SK-N-SH treated with all-trans-retinoic acid at 6 μM for 48 hours (cell line): ENCODE data around the gene ABTB1.

Experiments used
- ATAC-seq: fragments of 200-7000 bp; cut with Tn5 transposase; 3 replicates; pipeline ENCODE4 v1.9.1; 2020; ENCODE audit warnings: mild to moderate bottlenecking, moderate library complexity
- ARNTL ChIP-seq: fragments of 450-650 bp; formaldehyde crosslinking; IDR thresholded peaks from 2 replicates; pipeline ENCODE4 v1.5.0; 2020; ENCODE audit warnings: low read depth, mild to moderate bottlenecking, moderate library complexity, borderline replicate concordance
- BACH2 ChIP-seq: fragments of 250-450 bp; sonication (Bioruptor Pico); IDR thresholded peaks from 2 replicates; pipeline ENCODE4 v1.9.0; 2021; ENCODE audit warnings: mild to moderate bottlenecking, borderline replicate concordance
- CSDC2 ChIP-seq: fragments of 250-450 bp; sonication (Bioruptor Pico); IDR thresholded peaks from 2 replicates; pipeline ENCODE4 v1.5.0; 2020; ENCODE audit warnings: mild to moderate bottlenecking, moderate library complexity
- ESRRG ChIP-seq: fragments of 250-450 bp; sonication (Bioruptor Pico); IDR thresholded peaks from 2 replicates; pipeline ENCODE4 v1.6.1; 2021; ENCODE audit warnings: mild to moderate bottlenecking
- GLIS3 ChIP-seq: fragments of 250-450 bp; sonication (Bioruptor Pico); IDR thresholded peaks from 2 replicates; pipeline ENCODE4 v1.5.0; 2020; ENCODE audit warnings: mild to moderate bottlenecking, moderate library complexity
- ISL1 ChIP-seq: fragments of 250-450 bp; sonication (Bioruptor Pico); IDR thresholded peaks from 2 replicates; pipeline ENCODE4 v2.1.2; 2022; ENCODE audit warnings: mild to moderate bottlenecking, moderate library complexity
- OSR1 ChIP-seq: fragments of 250-450 bp; sonication (Bioruptor Pico); IDR thresholded peaks from 2 replicates; pipeline ENCODE4 v1.8.0; 2022; ENCODE audit warnings: moderate library complexity, mild to moderate bottlenecking, inconsistent platforms
- PPARA ChIP-seq: fragments of 250-450 bp; sonication (Bioruptor Pico); IDR thresholded peaks from 2 replicates; pipeline ENCODE4 v1.5.0; 2020; ENCODE audit warnings: mild to moderate bottlenecking, borderline replicate concordance
- RARB ChIP-seq: fragments of 250-450 bp; sonication (Bioruptor Pico); IDR thresholded peaks from 2 replicates; pipeline ENCODE4 v1.8.0; 2021; ENCODE audit warnings: mild to moderate bottlenecking, moderate library complexity
- SNAI2 ChIP-seq: fragments of 250-450 bp; sonication (Bioruptor Pico); IDR thresholded peaks from 2 replicates; pipeline ENCODE4 v1.5.0; 2020; ENCODE audit warnings: mild to moderate bottlenecking, moderate library complexity
- TCF4 ChIP-seq: fragments of 250-450 bp; sonication (Bioruptor Pico); IDR thresholded peaks from 2 replicates; pipeline ENCODE4 v1.8.0; 2021; ENCODE audit warnings: mild to moderate bottlenecking, moderate library complexity, borderline replicate concordance
- TOX ChIP-seq: fragments of 250-450 bp; sonication (Bioruptor Pico); IDR thresholded peaks from 2 replicates; pipeline ENCODE4 v1.8.0; 2021; ENCODE audit warnings: mild to moderate bottlenecking, moderate library complexity, borderline replicate concordance
- ZC3H10 ChIP-seq: fragments of 250-450 bp; sonication (Bioruptor Pico); IDR thresholded peaks from 2 replicates; pipeline ENCODE4 v1.5.1; 2021; ENCODE audit warnings: mild to moderate bottlenecking, moderate library complexity
- ZFP3 ChIP-seq: fragments of 250-450 bp; sonication (Bioruptor Pico); IDR thresholded peaks from 2 replicates; pipeline ENCODE4 v1.5.0; 2020; ENCODE audit warnings: mild to moderate bottlenecking, moderate library complexity
- ZFP30 ChIP-seq: fragments of 450-650 bp; formaldehyde crosslinking; IDR thresholded peaks from 2 replicates; pipeline ENCODE4 v1.5.0; 2022; ENCODE audit warnings: mild to moderate bottlenecking, moderate library complexity
- ZNF565 ChIP-seq: fragments of 450-650 bp; formaldehyde crosslinking; conservative IDR thresholded peaks from 2 replicates; pipeline ENCODE4 v1.5.0; 2020; ENCODE audit warnings: low read depth, mild to moderate bottlenecking, moderate library complexity
- ZNF70 ChIP-seq: fragments of 450-650 bp; formaldehyde crosslinking; IDR thresholded peaks from 2 replicates; pipeline ENCODE4 v1.5.0; 2020; ENCODE audit warnings: mild to moderate bottlenecking, moderate library complexity
- ZNF8 ChIP-seq: fragments of 450-650 bp; formaldehyde crosslinking; IDR thresholded peaks from 2 replicates; pipeline ENCODE4 v1.5.0; 2020; ENCODE audit warnings: mild to moderate bottlenecking, moderate library complexity
- TF ChIP-seq, protein P1 (sequence below): fragments of 250-450 bp; sonication (Bioruptor Pico); IDR thresholded peaks from 2 replicates; pipeline ENCODE4 v1.8.0; 2020; ENCODE audit warnings: mild to moderate bottlenecking, moderate library complexity, borderline replicate concordance
- TF ChIP-seq, protein P2 (sequence below): fragments of 250-450 bp; sonication (Bioruptor Pico); IDR thresholded peaks from 2 replicates; pipeline ENCODE4 v1.8.0; 2021; ENCODE audit warnings: low read depth, mild to moderate bottlenecking, moderate library complexity, borderline replicate concordance
- TF ChIP-seq, protein P3 (sequence below): fragments of 250-450 bp; sonication (Bioruptor Pico); IDR thresholded peaks from 2 replicates; pipeline ENCODE4 v1.5.1; 2020; ENCODE audit warnings: low read depth, mild to moderate bottlenecking, moderate library complexity
- TF ChIP-seq, protein P4 (sequence below): fragments of 250-450 bp; sonication (Bioruptor Pico); IDR thresholded peaks from 2 replicates; pipeline ENCODE4 v1.5.1; 2021; ENCODE audit warnings: mild to moderate bottlenecking, moderate library complexity
- TF ChIP-seq, protein P5 (sequence below): fragments of 250-450 bp; sonication (Bioruptor Pico); IDR thresholded peaks from 2 replicates; pipeline ENCODE4 v1.5.0; 2020; ENCODE audit warnings: mild to moderate bottlenecking, moderate library complexity

The ABTB1 gene

DNA sequence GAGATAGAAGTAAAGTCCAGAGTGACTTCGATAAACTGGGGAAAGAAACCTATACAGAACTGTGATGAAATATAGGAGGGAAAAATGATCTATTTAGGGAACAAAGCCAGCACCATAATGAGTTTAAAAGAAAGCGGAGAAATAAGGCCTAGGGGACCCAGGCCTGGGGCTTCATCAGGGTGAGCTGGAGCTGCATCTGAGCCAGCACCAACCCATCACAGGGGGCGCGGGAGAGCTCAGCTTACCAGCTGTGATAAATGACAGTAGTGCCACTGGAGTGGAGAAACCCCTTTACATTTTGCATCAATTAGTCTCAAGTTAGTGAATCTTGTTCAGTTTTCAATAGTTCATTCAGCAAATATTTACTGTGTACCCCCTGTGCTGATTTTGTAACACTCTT is 22.5 kb upstream of the ABTB1 start:
- TF ChIP-seq ZNF8 (no peak), ISL1 (no peak), ZC3H10 (CRISPR knock-in tag) (no peak), RARB (CRISPR knock-in tag) (no peak), ZNF70 (CRISPR knock-in tag) (no peak), ZFP30 (CRISPR knock-in tag) (no peak), TCF4 (CRISPR knock-in tag) (no peak), GLIS3 (no peak), ESRRG (CRISPR knock-in tag) (no peak), SNAI2 (CRISPR knock-in tag) (no peak), CSDC2 (CRISPR knock-in tag) (no peak), TOX (CRISPR knock-in tag) (no peak)
- TF ChIP-seq, protein P1, sequence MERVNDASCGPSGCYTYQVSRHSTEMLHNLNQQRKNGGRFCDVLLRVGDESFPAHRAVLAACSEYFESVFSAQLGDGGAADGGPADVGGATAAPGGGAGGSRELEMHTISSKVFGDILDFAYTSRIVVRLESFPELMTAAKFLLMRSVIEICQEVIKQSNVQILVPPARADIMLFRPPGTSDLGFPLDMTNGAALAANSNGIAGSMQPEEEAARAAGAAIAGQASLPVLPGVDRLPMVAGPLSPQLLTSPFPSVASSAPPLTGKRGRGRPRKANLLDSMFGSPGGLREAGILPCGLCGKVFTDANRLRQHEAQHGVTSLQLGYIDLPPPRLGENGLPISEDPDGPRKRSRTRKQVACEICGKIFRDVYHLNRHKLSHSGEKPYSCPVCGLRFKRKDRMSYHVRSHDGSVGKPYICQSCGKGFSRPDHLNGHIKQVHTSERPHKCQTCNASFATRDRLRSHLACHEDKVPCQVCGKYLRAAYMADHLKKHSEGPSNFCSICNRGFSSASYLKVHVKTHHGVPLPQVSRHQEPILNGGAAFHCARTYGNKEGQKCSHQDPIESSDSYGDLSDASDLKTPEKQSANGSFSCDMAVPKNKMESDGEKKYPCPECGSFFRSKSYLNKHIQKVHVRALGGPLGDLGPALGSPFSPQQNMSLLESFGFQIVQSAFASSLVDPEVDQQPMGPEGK (CRISPR knock-in tag), result no peak
- TF ChIP-seq, protein P2, sequence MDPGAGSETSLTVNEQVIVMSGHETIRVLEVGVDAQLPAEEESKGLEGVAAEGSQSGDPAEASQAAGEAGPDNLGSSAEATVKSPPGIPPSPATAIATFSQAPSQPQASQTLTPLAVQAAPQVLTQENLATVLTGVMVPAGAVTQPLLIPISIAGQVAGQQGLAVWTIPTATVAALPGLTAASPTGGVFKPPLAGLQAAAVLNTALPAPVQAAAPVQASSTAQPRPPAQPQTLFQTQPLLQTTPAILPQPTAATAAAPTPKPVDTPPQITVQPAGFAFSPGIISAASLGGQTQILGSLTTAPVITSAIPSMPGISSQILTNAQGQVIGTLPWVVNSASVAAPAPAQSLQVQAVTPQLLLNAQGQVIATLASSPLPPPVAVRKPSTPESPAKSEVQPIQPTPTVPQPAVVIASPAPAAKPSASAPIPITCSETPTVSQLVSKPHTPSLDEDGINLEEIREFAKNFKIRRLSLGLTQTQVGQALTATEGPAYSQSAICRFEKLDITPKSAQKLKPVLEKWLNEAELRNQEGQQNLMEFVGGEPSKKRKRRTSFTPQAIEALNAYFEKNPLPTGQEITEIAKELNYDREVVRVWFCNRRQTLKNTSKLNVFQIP (CRISPR knock-in tag), result no peak
- no peak for ATAC-seq

DNA sequence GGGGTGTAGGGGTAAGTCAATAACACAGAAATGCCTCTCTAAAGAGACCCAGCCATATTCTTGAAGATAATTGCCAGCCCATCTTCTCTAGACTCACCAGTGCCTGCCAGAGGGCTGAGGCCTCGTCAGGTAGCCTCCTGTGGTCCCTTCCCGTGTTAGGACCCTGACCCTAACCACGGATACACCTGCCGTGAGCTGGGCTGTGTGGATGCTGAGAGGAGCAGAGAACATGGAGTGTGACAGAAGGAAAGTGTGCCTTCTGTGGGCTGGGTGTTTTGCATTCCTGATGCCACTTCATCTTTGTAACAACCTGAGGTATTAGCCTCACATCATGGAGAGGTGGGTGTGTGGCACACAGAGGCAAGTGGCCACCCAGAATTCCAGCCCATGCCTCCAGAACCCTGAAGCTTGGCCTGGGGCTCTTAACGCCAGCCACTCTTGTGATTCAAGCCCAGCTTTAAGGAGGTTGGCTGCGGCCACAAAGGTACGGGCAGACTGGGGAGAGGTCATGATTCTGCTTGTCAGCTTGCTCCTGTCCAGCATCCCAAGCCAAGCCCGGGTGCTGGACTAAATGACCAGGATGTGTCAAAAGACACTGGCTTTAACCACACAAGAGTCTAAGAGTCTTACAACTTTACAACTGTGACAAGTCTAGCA is 21.1 kb upstream of the ABTB1 start:
- ATAC-seq, result peak; percentile 12; the same call in 1 of the 3 replicates
- no peak for TF ChIP-seq ZNF8
- TF ChIP-seq ISL1, result no peak
- no peak for TF ChIP-seq PPARA (CRISPR knock-in tag)
- TF ChIP-seq BACH2 (CRISPR knock-in tag), result no peak
- TF ChIP-seq, protein P3, sequence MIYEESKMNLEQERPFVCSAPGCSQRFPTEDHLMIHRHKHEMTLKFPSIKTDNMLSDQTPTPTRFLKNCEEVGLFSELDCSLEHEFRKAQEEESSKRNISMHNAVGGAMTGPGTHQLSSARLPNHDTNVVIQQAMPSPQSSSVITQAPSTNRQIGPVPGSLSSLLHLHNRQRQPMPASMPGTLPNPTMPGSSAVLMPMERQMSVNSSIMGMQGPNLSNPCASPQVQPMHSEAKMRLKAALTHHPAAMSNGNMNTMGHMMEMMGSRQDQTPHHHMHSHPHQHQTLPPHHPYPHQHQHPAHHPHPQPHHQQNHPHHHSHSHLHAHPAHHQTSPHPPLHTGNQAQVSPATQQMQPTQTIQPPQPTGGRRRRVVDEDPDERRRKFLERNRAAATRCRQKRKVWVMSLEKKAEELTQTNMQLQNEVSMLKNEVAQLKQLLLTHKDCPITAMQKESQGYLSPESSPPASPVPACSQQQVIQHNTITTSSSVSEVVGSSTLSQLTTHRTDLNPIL (CRISPR knock-in tag), result no peak

DNA sequence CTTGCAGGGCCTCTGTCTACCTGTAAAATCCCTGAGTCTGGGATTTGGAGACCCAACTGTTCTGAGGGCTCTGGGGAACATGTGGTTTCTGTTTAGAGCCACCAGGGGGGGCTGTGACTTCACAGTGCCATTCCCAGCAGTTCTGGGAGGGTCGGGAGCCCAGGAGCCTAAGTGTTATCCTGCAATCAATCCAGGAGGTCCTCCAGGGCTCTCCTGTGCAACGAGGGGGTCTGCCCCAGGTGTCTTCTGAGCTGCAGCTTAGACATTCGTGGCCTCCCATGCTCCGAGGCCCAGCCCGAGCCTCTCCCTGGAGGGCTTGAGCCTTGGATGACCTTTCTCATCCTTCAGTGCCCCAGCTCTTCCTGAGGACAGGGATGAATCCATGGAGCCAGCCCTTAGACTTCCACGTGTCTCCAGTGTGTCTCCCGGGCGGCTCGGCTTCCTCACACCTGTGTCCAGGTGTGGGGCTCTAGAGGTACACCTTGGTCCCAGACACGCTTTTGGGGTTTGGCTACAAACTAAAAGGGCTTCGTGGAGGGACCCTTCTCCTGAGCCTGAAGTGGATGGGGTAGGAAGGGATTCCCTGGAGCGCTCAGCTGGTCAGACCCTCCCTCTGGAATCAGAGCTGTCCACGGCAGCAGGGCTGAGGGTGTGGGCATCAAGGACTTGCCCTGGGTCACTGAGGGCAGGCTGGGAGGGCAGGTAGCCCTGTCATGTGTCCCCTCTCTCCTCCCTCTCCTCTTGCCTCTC is 20.3 kb upstream of the ABTB1 start:
- TF ChIP-seq, protein P4, sequence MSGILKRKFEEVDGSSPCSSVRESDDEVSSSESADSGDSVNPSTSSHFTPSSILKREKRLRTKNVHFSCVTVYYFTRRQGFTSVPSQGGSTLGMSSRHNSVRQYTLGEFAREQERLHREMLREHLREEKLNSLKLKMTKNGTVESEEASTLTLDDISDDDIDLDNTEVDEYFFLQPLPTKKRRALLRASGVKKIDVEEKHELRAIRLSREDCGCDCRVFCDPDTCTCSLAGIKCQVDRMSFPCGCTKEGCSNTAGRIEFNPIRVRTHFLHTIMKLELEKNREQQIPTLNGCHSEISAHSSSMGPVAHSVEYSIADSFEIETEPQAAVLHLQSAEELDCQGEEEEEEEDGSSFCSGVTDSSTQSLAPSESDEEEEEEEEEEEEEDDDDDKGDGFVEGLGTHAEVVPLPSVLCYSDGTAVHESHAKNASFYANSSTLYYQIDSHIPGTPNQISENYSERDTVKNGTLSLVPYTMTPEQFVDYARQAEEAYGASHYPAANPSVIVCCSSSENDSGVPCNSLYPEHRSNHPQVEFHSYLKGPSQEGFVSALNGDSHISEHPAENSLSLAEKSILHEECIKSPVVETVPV (CRISPR knock-in tag), result no peak
- TF ChIP-seq SNAI2 (CRISPR knock-in tag) (no peak), RARB (CRISPR knock-in tag) (no peak), ZFP30 (CRISPR knock-in tag) (no peak), TCF4 (CRISPR knock-in tag) (no peak), ISL1 (no peak), ZNF565 (no peak), PPARA (CRISPR knock-in tag) (no peak), OSR1 (CRISPR knock-in tag) (no peak), ZC3H10 (CRISPR knock-in tag) (no peak), TOX (CRISPR knock-in tag) (no peak), ZFP3 (CRISPR knock-in tag) (no peak), BACH2 (CRISPR knock-in tag) (no peak), GLIS3 (no peak), ARNTL (CRISPR knock-in tag) (no peak)
- TF ChIP-seq, protein P3 (CRISPR knock-in tag), result no peak
- TF ChIP-seq, protein P5, sequence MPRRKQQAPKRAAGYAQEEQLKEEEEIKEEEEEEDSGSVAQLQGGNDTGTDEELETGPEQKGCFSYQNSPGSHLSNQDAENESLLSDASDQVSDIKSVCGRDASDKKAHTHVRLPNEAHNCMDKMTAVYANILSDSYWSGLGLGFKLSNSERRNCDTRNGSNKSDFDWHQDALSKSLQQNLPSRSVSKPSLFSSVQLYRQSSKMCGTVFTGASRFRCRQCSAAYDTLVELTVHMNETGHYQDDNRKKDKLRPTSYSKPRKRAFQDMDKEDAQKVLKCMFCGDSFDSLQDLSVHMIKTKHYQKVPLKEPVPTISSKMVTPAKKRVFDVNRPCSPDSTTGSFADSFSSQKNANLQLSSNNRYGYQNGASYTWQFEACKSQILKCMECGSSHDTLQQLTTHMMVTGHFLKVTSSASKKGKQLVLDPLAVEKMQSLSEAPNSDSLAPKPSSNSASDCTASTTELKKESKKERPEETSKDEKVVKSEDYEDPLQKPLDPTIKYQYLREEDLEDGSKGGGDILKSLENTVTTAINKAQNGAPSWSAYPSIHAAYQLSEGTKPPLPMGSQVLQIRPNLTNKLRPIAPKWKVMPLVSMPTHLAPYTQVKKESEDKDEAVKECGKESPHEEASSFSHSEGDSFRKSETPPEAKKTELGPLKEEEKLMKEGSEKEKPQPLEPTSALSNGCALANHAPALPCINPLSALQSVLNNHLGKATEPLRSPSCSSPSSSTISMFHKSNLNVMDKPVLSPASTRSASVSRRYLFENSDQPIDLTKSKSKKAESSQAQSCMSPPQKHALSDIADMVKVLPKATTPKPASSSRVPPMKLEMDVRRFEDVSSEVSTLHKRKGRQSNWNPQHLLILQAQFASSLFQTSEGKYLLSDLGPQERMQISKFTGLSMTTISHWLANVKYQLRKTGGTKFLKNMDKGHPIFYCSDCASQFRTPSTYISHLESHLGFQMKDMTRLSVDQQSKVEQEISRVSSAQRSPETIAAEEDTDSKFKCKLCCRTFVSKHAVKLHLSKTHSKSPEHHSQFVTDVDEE (CRISPR knock-in tag), result no peak
- TF ChIP-seq, protein P1 (CRISPR knock-in tag), result no peak
- ATAC-seq, result peak; percentile 93
